Kidney (tissue), 14 donors: ENCODE results near the gene MSX1. TPM values are rescaled to one million over a fixed set of nuclear protein-coding genes. Genes with fewer than 3 reads are reported as not detected.

Source experiments
- DNase-seq, 5 donors: peaks; one replicate each; pipeline ENCODE4 v3.0.0-alpha.2; 2013 to 2020
- FAIRE-seq: peaks from 2 replicates; lab custom pipeline; 2012; peaks lifted over from hg19 to GRCh38; lab: Jason Lieb, UNC
- H3K27ac ChIP-seq, 2 donors: one replicate each; pipeline ENCODE4 v1.7.0; 2013; ENCODE audit warnings: low read depth in 2 of 2, low read length in 2 of 2, inconsistent platforms in 1 of 2
- H3K27me3 ChIP-seq: one replicate; pipeline ENCODE4 v1.7.1; 2013; ENCODE audit warnings: low read length, inconsistent platforms; ENCODE audit not compliant: control insufficient read depth, insufficient read depth
- H3K36me3 ChIP-seq, 3 donors: one replicate each; pipeline versions ENCODE4 v1.7.0 to v1.7.1; 2013; ENCODE audit warnings: low read length in 3 of 3, control low read depth in 1 of 3, inconsistent platforms in 1 of 3; ENCODE audit not compliant: insufficient read depth in 3 of 3, control insufficient read depth in 2 of 3
- H3K4me1 ChIP-seq, 3 donors: one replicate each; pipeline versions ENCODE4 v1.7.0 to v1.7.1; 2013; ENCODE audit warnings: low read length in 3 of 3, inconsistent platforms in 1 of 3, low read depth in 1 of 3; ENCODE audit not compliant: control insufficient read depth in 2 of 3, insufficient read depth in 2 of 3
- H3K4me3 ChIP-seq, 3 donors: one replicate each; pipeline versions ENCODE4 v1.7.0 to v1.8.1; 2013; ENCODE audit warnings: low read length in 3 of 3, control low read depth in 1 of 3, inconsistent platforms in 1 of 3
- H3K9ac ChIP-seq, 3 donors: one replicate each; pipeline versions ENCODE4 v1.7.0 to v1.7.1; 2013; ENCODE audit warnings: low read length in 3 of 3, control low read depth in 1 of 3, inconsistent platforms in 1 of 3
- H3K9me3 ChIP-seq, 3 donors: one replicate each; pipeline versions ENCODE4 v1.7.0 to v1.7.1; 2013; ENCODE audit warnings: low read length in 3 of 3, control low read depth in 1 of 3, inconsistent platforms in 1 of 3; ENCODE audit not compliant: control insufficient read depth in 2 of 3, insufficient read depth in 1 of 3
- intact Hi-C: fragments of 100-400 bp; cut with DNase I; formaldehyde crosslinking; loops from one replicate; pipeline ENCODE4 v1.11.1; 2022
- polyA plus RNA-seq: library from polyadenylated mRNA; stranded (reverse); fragments of 350-450 nt; fragmentation: Illumina TruSeq; extraction: RNeasy Lipid Tissue Mini Kit (QIAGEN cat#74804); gene quantifications from one replicate; pipeline ENCODE4 v1.2.3, GENCODE V29; 2014; ENCODE audit warnings: low read depth, low replicate concordance; ENCODE audit not compliant: insufficient read depth
- total RNA-seq: library from RNA; stranded (reverse); fragmentation: NEBNext Ultra II Directional; extraction: Animal tissue kit (Norgen Biotek cat#: 25700); gene quantifications from one replicate; pipeline ENCODE4 v1.2.1, GENCODE V29; 2021
- TF ChIP-seq, protein P1 (sequence below): IDR thresholded peaks from 3 replicates; pipeline ENCODE4 v1.5.1; 2012; ENCODE audit warnings: mild to moderate bottlenecking, moderate library complexity, borderline replicate concordance; ENCODE audit not compliant: insufficient read depth; ENCODE audit errors: extremely low read depth
- donor health status: control.
- donor health status: control.
- donor health status: control.
- donor health status: control.
- donor health status: control.
- donor health status: DM: yes; HTN: yes; CAD: no.
- donor health status: Normal renal cell carcinoma (clear cell type).

Gene MSX1
- total and polyA plus RNA-seq, 2 donors from 2014 or later: 2.3 to 3.0 TPM

DNA sequence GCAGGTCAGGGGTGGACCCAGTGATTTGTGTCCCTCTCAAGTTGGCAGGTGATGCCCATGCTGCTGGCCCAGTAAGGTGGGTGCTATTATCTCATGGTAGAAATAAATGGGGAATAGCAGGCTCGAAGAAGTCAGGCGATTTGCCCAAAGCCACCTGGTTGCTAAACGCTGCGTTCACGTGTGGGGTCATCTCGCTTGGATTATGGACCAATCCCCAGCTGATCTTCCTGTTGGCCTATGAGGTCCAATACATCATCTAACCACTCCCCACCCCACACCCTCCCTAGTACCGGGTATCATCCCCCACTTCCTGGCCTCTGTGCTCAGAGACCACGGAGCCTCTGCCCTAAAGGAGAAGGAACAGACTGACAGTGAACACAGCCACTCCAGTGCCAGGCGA is 18.3 kb upstream of the MSX1 start:
- Histone ChIP-seq H3K4me1 (no peaks in the 10 kb centered on the region), H3K36me3 (no peaks in the 10 kb centered on the region), H3K27ac (no peak overlapping the region), H3K27me3 (peaks cover 3% of the 10 kb centered on the region), H3K4me3 (no peak overlapping the region), H3K9ac (no peak overlapping the region), H3K9me3 (no peaks in the 10 kb centered on the region)
- TF ChIP-seq, protein P1, sequence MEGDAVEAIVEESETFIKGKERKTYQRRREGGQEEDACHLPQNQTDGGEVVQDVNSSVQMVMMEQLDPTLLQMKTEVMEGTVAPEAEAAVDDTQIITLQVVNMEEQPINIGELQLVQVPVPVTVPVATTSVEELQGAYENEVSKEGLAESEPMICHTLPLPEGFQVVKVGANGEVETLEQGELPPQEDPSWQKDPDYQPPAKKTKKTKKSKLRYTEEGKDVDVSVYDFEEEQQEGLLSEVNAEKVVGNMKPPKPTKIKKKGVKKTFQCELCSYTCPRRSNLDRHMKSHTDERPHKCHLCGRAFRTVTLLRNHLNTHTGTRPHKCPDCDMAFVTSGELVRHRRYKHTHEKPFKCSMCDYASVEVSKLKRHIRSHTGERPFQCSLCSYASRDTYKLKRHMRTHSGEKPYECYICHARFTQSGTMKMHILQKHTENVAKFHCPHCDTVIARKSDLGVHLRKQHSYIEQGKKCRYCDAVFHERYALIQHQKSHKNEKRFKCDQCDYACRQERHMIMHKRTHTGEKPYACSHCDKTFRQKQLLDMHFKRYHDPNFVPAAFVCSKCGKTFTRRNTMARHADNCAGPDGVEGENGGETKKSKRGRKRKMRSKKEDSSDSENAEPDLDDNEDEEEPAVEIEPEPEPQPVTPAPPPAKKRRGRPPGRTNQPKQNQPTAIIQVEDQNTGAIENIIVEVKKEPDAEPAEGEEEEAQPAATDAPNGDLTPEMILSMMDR: no peak
- no peak for FAIRE-seq
- DNase-seq: no peak
- intact Hi-C loops: no loop called here

DNA sequence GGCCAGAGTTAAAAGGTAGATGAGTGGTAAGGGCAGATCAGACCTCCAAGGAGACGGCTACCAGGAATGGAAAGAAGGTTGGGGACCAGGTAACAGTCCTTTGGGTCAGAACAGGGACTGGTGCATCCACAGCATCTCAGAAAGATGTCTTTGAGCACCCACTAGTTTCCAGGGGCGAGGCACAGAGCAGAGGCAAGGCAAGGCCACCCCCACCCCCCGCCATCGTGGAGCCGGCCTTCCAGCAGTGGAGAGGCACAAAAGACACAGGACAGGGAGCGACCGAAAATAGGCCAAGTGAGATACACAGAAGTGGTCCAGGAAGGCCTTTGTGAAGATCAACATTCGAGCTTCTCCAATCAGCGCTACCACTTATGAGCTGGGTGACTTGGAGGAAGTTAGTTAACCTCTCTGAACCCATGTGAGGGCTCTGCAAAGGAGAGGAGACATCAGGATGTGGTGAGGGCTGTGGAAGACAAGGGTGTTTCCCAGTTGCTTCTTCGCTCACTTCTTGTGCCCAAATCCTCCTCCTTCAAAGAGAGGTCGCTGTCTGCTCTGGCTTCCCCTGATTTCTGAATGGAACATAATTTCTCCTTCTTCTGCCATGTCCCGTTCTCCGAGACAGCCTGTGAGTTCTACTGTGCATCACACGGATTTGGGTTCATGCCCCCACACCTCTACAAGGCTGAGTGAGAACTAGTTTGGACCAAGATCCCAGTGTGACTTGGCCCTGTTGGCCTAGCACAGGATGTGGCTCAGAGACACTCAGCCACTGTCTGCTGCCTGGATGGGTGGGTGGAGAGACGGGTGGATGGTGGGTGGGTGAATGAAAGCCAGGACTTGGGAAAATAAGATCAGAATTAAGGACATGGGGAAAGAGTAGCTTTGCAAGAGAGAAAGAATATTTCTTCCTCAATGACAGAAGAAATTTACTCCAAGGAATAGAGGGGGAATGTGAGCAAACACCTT is 16.7 kb upstream of the MSX1 start:
- TF ChIP-seq, protein P1: no peak
- FAIRE-seq (no peak), DNase-seq (peak in 1 of 5 donors; percentile 19)
- Histone ChIP-seq H3K4me1 (no peaks in the 10 kb centered on the region), H3K27me3 (no peaks in the 10 kb centered on the region), H3K27ac (no peak overlapping the region), H3K9ac (no peak overlapping the region), H3K36me3 (no peaks in the 10 kb centered on the region), H3K4me3 (no peak overlapping the region), H3K9me3 (no peaks in the 10 kb centered on the region)
- intact Hi-C loops: no loop called here

DNA sequence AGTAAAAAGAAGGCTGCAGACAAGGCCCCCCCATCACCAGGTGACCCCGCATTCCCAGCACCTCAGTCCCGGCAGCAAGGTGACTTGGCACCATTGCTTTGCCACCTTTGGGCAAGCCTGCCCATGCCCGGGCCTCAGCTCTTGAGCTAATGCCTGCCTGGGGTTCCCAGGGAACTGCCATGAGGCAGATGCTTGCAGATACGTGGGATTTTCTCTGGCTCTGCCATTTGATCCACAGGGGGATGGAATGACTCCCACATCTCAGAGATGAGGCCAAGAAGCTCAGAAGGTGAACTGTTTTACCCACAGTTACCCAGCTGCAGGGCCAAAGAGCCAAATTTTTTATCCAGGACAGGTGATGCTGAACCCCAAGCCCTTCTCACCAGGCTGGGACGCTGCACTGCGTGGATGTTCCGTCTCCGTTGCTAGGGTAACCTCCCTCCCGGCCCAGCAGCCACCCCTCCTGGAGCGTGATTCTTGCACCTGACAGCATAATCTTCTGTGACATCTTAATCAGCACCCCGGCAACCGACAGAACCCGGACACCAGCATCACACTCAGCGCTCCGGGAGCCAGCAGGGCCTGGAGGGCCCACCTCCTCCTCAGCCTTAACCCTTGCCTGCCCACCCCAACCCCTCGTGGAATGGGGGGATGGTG is 15.7 kb upstream of the MSX1 start:
- no peaks in the 10 kb centered on the region for H3K4me1 ChIP-seq
- TF ChIP-seq, protein P1: no peak
- H3K9ac ChIP-seq: no peak overlapping the region
- H3K27me3 ChIP-seq: peaks cover 3% of the 10 kb centered on the region
- no peaks in the 10 kb centered on the region for H3K9me3 ChIP-seq
- no peak overlapping the region for H3K4me3 ChIP-seq
- no peaks in the 10 kb centered on the region for H3K36me3 ChIP-seq
- DNase-seq (peak in 2 of 5 donors; percentile 33 to 35), FAIRE-seq (no peak)
- intact Hi-C loops: no loop called here
- no peak overlapping the region for H3K27ac ChIP-seq
